Aorta (tissue), 5 donors: ENCODE data around the gene ERAP2. TPM values are rescaled to one million over a fixed set of nuclear protein-coding genes. Genes with fewer than 3 reads are reported as not detected.
"Not testable (repeated sequence)": the region's sequence is repeated elsewhere in the genome, so short reads cannot be mapped to it uniquely, and the experiment has no call there.

Source experiments
- ATAC-seq: fragments of 200-7000 bp; cut with Tn5 transposase; one replicate; pipeline ENCODE4 v1.9.1; 2022; ENCODE audit warnings: moderate library complexity; ENCODE audit not compliant: low FRiP score
- DNase-seq, 2 donors: peaks; one replicate each; pipeline ENCODE4 v3.0.0-alpha.2; 2020
- H3K27ac ChIP-seq, 2 donors: one replicate each; pipeline ENCODE4 v1.5.1; 2013; ENCODE audit warnings: low read length in 2 of 2, mild to moderate bottlenecking in 2 of 2, moderate library complexity in 2 of 2, control low read depth in 1 of 2, inconsistent platforms in 1 of 2, low read depth in 1 of 2
- H3K27me3 ChIP-seq, 2 donors: one replicate each; pipeline ENCODE4 v1.6.1; 2013; ENCODE audit warnings: control low read depth in 1 of 2, low read length in 1 of 2, mild to moderate bottlenecking in 1 of 2, moderate library complexity in 1 of 2; ENCODE audit not compliant: insufficient read depth in 2 of 2, control insufficient read depth in 1 of 2
- H3K36me3 ChIP-seq, 2 donors: one replicate each; pipeline ENCODE4 v1.6.1; 2013; ENCODE audit warnings: control low read depth in 1 of 2, low read length in 1 of 2, mild to moderate bottlenecking in 1 of 2; ENCODE audit not compliant: insufficient read depth in 2 of 2, control insufficient read depth in 1 of 2
- H3K4me1 ChIP-seq, 2 donors: one replicate each; pipeline ENCODE4 v1.6.1; 2013; ENCODE audit warnings: low read length in 2 of 2, control low read depth in 1 of 2, mild to moderate bottlenecking in 1 of 2, moderate library complexity in 1 of 2; ENCODE audit not compliant: insufficient read depth in 2 of 2, control insufficient read depth in 1 of 2
- H3K4me3 ChIP-seq, 2 donors: one replicate each; pipeline ENCODE4 v1.5.1; 2013; ENCODE audit warnings: low read length in 2 of 2, control low read depth in 1 of 2, mild to moderate bottlenecking in 1 of 2
- H3K9me3 ChIP-seq: one replicate; pipeline ENCODE4 v1.6.1; 2013; ENCODE audit warnings: mild to moderate bottlenecking, low read length; ENCODE audit not compliant: control insufficient read depth
- WGBS, 2 donors: extraction: QIAGEN DNeasy Blood & Tissue Kit; methylation state at CpG; one replicate each; pipeline ENCODE4 v1.1.7; 2013; 5-methylcytosine and 5-hydroxymethylcytosine counted together
- intact Hi-C, 2 donors: fragments of 100-400 bp; cut with DNase I; formaldehyde crosslinking; loops; one replicate each; pipeline versions ENCODE4 v1.14.2 to v1.15.0; 2022
- polyA plus RNA-seq, 2 donors: library from polyadenylated mRNA; stranded (reverse); fragments of 200-250 nt; gene quantifications; one replicate each; pipeline ENCODE4 v1.2.3, GENCODE V29; 2013
- total RNA-seq, 2 donors: library from RNA; stranded (reverse); fragmentation: NEBNext Ultra II Directional; extraction: Animal tissue kit (Norgen Biotek cat#: 25700); gene quantifications; one replicate each; pipeline ENCODE4 v1.2.1, GENCODE V29; 2021
- donor health status: healthy with polysubstance abuse.
- donor health status: Bipolar disorder and iron deficiency.
- donor health status: DM: no; HTN: no; CAD: no.
- donor health status: DM: no; HTN: no; CAD: no.
- donor health status: DM: yes; HTN: yes; CAD: no.

ERAP2 gene
- total and polyA plus RNA-seq, 4 donors: 0.63 to 24.2 (median 5.9) TPM

GRCh38 chr5:96928931-96929708, 52.8 kb downstream of the ERAP2 start:
- 87 to 90% methylated on average over 7 of the region's 7 CpGs for WGBS, 2 donors
- ATAC-seq (no peak), DNase-seq (no peak)

GRCh38 chr5:96930058-96930457, 53.8 kb downstream of the ERAP2 start:
- 95 to 97% methylated on average over 3 of the region's 3 CpGs for WGBS, 2 donors
- Histone ChIP-seq H3K27ac (no peak overlapping the region), H3K4me1 (no peaks in the 10 kb centered on the region), H3K27me3 (no peaks in the 10 kb centered on the region), H3K9me3 (no peaks in the 10 kb centered on the region), H3K4me3 (no peak overlapping the region), H3K36me3 (no peaks in the 10 kb centered on the region)
- DNase-seq (no peak), ATAC-seq (no peak)
- intact Hi-C loops: loop anchor here (5.0 to 10.0 kb wide), 3 partner anchors 53 to 125 kb away; partner anchors contain the start of genes ERAP1 (in 1 of the 2) and ERAP2 (in 1 of the 2)

More at GRCh38 chr5:96928931-96929708, 52.8 kb downstream of the ERAP2 start:
- intact Hi-C loops: no loop called here
- H3K36me3 ChIP-seq: no peaks in the 10 kb centered on the region
- no peak overlapping the region for H3K27ac ChIP-seq
- H3K9me3 ChIP-seq: no peaks in the 10 kb centered on the region
- H3K4me1 ChIP-seq: no peaks in the 10 kb centered on the region
- no peak overlapping the region for H3K4me3 ChIP-seq
- H3K27me3 ChIP-seq: no peaks in the 10 kb centered on the region

GRCh38 chr5:96930589-96930988, 54.3 kb downstream of the ERAP2 start:
- Histone ChIP-seq H3K4me3 (no peak overlapping the region), H3K4me1 (no peaks in the 10 kb centered on the region), H3K27ac (no peak overlapping the region), H3K36me3 (no peaks in the 10 kb centered on the region), H3K27me3 (no peaks in the 10 kb centered on the region), H3K9me3 (no peaks in the 10 kb centered on the region)
- no peak for ATAC-seq
- DNase-seq: no peak
- intact Hi-C loops: loop anchor here (5.0 to 10.0 kb wide), 3 partner anchors 53 to 126 kb away; partner anchors contain the start of genes ERAP1 (in 1 of the 2) and ERAP2 (in 1 of the 2)
- 98 to 100% methylated on average over 3 of the region's 3 CpGs for WGBS, 2 donors

GRCh38 chr5:96931037-96931436, 54.7 kb downstream of the ERAP2 start:
- H3K27ac ChIP-seq, H3K4me3 ChIP-seq, H3K9me3 ChIP-seq, H3K4me1 ChIP-seq, ATAC-seq, H3K27me3 ChIP-seq, DNase-seq, H3K36me3 ChIP-seq: not testable (repeated sequence)
- 96 to 97% methylated on average over 2 of the region's 2 CpGs for WGBS, 2 donors
- intact Hi-C loops: loop anchor here (5.0 to 10.0 kb wide), 3 partner anchors 54 to 126 kb away; partner anchors contain the start of genes ERAP1 (in 1 of the 2) and ERAP2 (in 1 of the 2)

- H3K36me3 ChIP-seq: no peaks in the 10 kb centered on the region
- WGBS, 2 donors: 77 to 90% methylated on average over 1 of the region's 1 CpG
- no peaks in the 10 kb centered on the region for H3K9me3 ChIP-seq
- ATAC-seq: no peak
- no peak overlapping the region for H3K4me3 ChIP-seq
- no peak overlapping the region for H3K27ac ChIP-seq
- intact Hi-C loops: loop anchor here (5.0 to 10.0 kb wide), 3 partner anchors 54 to 127 kb away; partner anchors contain the start of genes ERAP1 (in 1 of the 2) and ERAP2 (in 1 of the 2)
- no peaks in the 10 kb centered on the region for H3K27me3 ChIP-seq
- H3K4me1 ChIP-seq: no peaks in the 10 kb centered on the region
- no peak for DNase-seq
Measured at GRCh38 chr5:96931605-96932004, 55.3 kb downstream of the ERAP2 start.

GRCh38 chr5:96932026-96932425, 55.7 kb downstream of the ERAP2 start:
- no peaks in the 10 kb centered on the region for H3K4me1 ChIP-seq
- no peaks in the 10 kb centered on the region for H3K36me3 ChIP-seq
- WGBS, 2 donors: 94 to 95% methylated on average over 5 of the region's 5 CpGs
- ATAC-seq: no peak
- no peak overlapping the region for H3K4me3 ChIP-seq
- no peaks in the 10 kb centered on the region for H3K9me3 ChIP-seq
- no peak for DNase-seq
- no peaks in the 10 kb centered on the region for H3K27me3 ChIP-seq
- intact Hi-C loops: loop anchor here (5.0 to 10.0 kb wide), 3 partner anchors 55 to 127 kb away; partner anchors contain the start of genes ERAP1 (in 1 of the 2) and ERAP2 (in 1 of the 2)
- no peak overlapping the region for H3K27ac ChIP-seq

GRCh38 chr5:96933764-96934707, 57.7 kb downstream of the ERAP2 start:
- Histone ChIP-seq H3K27me3 (no peaks in the 10 kb centered on the region), H3K4me3 (peak overlapping the region; percentile 73 to 87), H3K27ac (peak overlapping the region; percentile 57 to 96), H3K9me3 (no peaks in the 10 kb centered on the region), H3K36me3 (no peaks in the 10 kb centered on the region), H3K4me1 (no peaks in the 10 kb centered on the region)
- intact Hi-C loops: loop anchor here (5.0 to 10.0 kb wide), 3 partner anchors 57 to 129 kb away; partner anchors contain the start of genes ERAP1 (in 1 of the 2) and ERAP2 (in 1 of the 2)
- ATAC-seq (no peak), DNase-seq (no peak)
- WGBS, 2 donors: 17 to 19% methylated on average over 13 of the region's 13 CpGs
